Left ventricle myocardium superior (tissue), 1 donor: Measurements from ENCODE around the gene SPECC1L. TPM values are rescaled to one million over a fixed set of nuclear protein-coding genes. Genes with fewer than 3 reads are reported as not detected.

Source experiments
- ATAC-seq: fragments of 200-7000 bp; cut with Tn5 transposase; one replicate; pipeline ENCODE4 v1.9.1; 2020; ENCODE audit warnings: mild to moderate bottlenecking, moderate library complexity
- DNase-seq: peaks from one replicate; pipeline ENCODE4 v3.0.0-alpha.2; 2020
- intact Hi-C: fragments of 100-400 bp; cut with micrococcal nuclease; formaldehyde crosslinking; loops from one replicate; pipeline ENCODE4 v1.11.0; 2022
- total RNA-seq: library from RNA; stranded (reverse); fragmentation: NEBNext Ultra II Directional; extraction: Animal tissue kit (Norgen Biotek cat#: 25700); gene quantifications from one replicate; pipeline ENCODE4 v1.2.1, GENCODE V29; 2021
- donor health status: DM: no; HTN: yes; CAD: no; lungs with severe emphysema.

SPECC1L gene
- total RNA-seq, 1 donor from 2014 or later: 52.0 TPM

DNA sequence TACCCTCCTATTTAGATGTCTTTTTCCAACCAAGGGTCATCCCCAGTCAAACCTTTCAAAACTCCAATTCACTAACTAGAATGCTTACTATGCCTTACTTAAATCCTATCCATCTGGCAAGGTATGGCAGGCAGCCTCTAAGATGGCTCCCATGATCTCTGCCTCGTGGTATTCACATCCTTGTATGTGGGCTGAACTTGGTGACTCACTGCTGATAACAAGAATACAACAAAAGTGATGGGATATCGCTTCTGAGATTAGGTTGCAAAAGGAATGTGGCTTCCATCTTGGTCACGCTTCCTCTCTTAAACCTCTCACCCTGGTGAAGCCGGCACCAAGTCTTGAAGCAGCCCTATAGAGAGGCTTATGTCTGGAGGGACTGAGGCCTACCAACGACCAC lies 194.9 kb downstream of the SPECC1L start:
- DNase-seq (no peak), ATAC-seq (no peak)
- intact Hi-C loops: no loop called here

DNA sequence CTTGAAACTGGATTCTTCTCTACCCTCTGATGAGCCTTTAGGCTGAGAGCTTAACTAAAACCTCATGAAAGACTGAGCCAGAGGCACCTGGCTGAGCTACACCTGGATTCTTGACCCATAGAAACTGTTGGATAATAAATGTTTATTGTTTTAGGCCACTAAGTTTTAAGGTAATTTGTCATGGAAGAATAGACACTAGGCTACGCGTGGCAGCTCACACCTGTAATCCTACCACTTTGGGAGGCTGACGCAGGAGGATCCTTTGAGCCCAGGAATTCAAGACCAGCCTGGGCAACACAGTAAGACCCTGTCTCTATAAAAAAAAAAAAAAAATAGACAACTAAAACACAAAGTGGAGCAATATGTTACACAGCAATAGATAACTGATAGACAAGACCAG lies 195.3 kb downstream of the SPECC1L start:
- intact Hi-C loops: no loop called here
- ATAC-seq (no peak), DNase-seq (no peak)

- ATAC-seq (peak; percentile 61), DNase-seq (no peak)
These were observed 196.2 kb downstream of the SPECC1L start for GRCh38 chr22:24466716-24467328.

DNA sequence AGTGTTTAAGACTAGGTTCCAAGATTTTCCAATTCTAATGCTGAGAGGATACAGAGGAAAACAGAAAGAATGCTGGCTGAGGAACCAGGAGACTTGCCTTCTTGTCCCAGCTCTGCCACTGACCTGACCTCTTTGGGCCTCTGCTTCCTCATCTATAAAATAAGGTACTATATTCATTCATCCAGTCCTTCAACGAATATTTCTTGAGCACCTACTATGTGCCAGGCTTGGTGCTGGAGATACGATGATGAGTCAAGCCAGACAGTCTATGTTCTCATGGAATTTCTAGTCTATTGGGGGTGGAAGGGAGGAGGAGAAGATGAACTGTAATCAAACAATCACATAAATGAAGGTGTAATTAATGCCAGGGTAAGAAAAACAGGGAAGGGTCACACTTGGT lies 196.7 kb downstream of the SPECC1L start:
- DNase-seq (no peak), ATAC-seq (no peak)
- intact Hi-C loops: no loop called here

More at GRCh38 chr22:24466716-24467328, 196.2 kb downstream of the SPECC1L start:
- intact Hi-C loops: no loop called here

Other genes starting within 250 kb of the SPECC1L start
- gene SUSD2, start 89.3 kb upstream of the SPECC1L start, total RNA-seq: 3.3 TPM
- 19.8 TPM for gene GGT5, start 25.7 kb upstream of the SPECC1L start, total RNA-seq
- 4.1 TPM for gene ADORA2A, start 156.8 kb downstream of the SPECC1L start, total RNA-seq
- gene UPB1, start 224.5 kb downstream of the SPECC1L start, total RNA-seq: 0.97 TPM